Keratinocyte (primary cell): ENCODE data around the gene CD33.

Experiments used
- EZH2 ChIP-seq: IDR thresholded peaks from one replicate; pipeline ENCODE4 v1.6.1; 2012; ENCODE audit warnings: inconsistent platforms, mild to moderate bottlenecking, low read length, moderate library complexity
- TF ChIP-seq, protein P1 (sequence below), 3 experiments: IDR thresholded peaks in 1 of 3; conservative IDR thresholded peaks in 1 of 3; optimal IDR thresholded peaks in 1 of 3; 2 replicates in 2 of 3; 3 replicates in 1 of 3; pipeline versions ENCODE3 to v1.5.1; 2011; ENCODE audit warnings: low read length in 3 of 3, mild to moderate bottlenecking in 3 of 3, moderate library complexity in 2 of 3, control low read depth in 1 of 3, inconsistent platforms in 1 of 3; ENCODE audit not compliant: insufficient read depth in 2 of 3; ENCODE audit errors: extremely low read depth in 1 of 3

DNA sequence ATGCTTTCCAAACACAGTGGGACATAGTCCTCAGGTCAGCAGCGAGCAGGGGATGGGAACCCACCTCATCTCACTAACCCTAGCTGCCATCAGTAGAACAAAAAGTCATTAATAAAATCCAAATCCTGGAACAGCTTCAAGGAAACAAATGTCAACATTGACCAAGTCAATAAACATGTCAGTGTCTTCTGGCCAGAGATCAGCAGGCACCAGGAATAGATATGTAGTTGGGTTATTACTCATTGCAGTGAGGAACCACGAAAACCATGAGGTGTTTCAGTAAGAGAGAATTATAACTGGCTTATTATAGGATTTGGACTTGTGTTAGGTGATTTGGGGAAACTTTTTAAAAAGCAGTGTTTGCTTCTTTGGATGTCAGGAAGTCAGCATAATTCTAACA is 17.1 kb upstream of the CD33 start:
- no peak for TF ChIP-seq EZH2
- TF ChIP-seq, protein P1, sequence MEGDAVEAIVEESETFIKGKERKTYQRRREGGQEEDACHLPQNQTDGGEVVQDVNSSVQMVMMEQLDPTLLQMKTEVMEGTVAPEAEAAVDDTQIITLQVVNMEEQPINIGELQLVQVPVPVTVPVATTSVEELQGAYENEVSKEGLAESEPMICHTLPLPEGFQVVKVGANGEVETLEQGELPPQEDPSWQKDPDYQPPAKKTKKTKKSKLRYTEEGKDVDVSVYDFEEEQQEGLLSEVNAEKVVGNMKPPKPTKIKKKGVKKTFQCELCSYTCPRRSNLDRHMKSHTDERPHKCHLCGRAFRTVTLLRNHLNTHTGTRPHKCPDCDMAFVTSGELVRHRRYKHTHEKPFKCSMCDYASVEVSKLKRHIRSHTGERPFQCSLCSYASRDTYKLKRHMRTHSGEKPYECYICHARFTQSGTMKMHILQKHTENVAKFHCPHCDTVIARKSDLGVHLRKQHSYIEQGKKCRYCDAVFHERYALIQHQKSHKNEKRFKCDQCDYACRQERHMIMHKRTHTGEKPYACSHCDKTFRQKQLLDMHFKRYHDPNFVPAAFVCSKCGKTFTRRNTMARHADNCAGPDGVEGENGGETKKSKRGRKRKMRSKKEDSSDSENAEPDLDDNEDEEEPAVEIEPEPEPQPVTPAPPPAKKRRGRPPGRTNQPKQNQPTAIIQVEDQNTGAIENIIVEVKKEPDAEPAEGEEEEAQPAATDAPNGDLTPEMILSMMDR (optimal IDR thresholded peaks at IDR 0.05 in 1 of 3, IDR thresholded peaks at IDR 0.05 in 1 of 3, conservative IDR thresholded peaks at IDR 0.05 in 1 of 3; ENCODE audit: extremely low read depth in 1 of 3, insufficient read depth in 2 of 3, low read length in 3 of 3), result no peak
